ENCODE results near the gene KCND3.
A peak's percentile ranks its signal among the peaks of the same experiment; 100 is the strongest.

Gene KCND3

GRCh38 chr1:111878649-111879048, 110.8 kb downstream of the KCND3 start:
- DNase-seq = no peak

DNA sequence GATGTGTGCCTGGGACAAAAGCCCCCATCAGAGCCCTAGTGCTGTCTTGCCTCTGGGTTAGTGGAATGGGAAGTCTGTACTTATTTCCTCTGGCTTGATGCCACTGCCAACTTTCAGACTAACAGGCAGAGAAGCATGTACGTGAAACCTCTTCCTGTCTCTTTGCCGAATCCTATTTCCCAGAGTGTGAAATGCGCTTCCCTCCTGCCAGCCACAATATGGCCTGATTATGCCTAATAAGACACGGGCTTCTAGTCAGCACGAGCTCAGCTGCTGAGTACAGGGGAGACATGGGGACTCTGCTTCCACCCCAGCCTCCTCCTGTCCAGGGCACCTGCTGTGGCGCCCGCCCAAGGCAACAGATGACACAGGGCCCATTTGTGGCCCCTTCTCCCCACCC, 111.4 kb downstream of the KCND3 start:
- DNase-seq = no peak

- DNase-seq = no peak
Observed at GRCh38 chr1:111876631-111877030, 112.8 kb downstream of the KCND3 start.

DNA sequence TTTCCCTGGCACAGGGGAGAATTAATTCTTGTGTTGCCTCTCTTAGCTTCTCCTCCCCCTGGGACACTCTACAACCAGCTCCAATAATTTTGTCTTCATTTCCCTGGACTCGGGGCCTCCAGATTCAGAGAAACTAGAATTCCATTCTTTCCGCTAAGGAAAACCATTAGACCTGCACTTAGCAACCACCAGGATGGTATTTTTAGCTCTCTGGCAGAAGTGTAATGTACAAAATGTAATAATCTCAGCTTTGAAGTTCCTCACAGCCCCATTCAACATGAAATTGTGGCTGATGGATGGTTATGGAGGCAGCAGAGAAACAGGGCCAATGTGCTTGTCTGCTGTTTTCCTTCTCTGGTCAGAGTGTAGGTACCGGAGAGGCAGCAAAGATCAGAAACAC, 113.8 kb downstream of the KCND3 start:
- DNase-seq = no peak

DNA sequence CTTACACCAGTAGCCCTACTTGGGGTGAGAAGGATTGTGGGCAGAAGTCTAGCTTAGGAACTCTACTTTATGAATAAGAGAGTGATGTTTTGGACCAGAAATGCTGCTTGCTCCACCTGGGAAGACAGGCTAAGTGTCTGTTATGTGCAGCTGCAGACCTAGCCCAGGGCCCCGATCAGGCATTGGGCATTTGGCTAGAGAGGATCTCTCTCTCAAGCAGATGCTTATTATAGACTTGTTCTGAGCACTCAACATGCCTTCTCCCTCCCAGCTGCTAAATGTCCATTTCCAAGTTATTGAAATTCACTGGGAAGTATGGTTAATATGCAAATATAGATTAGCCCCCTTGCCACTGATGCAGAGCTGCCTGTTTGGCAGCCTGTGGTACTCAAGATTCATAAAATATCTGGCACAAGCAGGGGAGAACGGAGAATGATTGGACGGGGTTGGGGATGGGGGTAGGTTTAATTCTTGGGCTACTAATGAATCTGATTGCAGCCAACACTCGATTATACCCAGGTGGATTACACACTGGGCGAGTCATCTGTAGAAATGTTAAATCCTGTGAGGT, 115.9 kb downstream of the KCND3 start:
- peak; percentile 46 for DNase-seq

GRCh38 chr1:111870181-111870580, 119.3 kb downstream of the KCND3 start:
- DNase-seq = no peak

- DNase-seq = peak; percentile 71
Observed at GRCh38 chr1:111867868-111868440, 121.5 kb downstream of the KCND3 start.

- DNase-seq = no peak
Observed at GRCh38 chr1:111864862-111865261, 124.6 kb downstream of the KCND3 start.

DNA sequence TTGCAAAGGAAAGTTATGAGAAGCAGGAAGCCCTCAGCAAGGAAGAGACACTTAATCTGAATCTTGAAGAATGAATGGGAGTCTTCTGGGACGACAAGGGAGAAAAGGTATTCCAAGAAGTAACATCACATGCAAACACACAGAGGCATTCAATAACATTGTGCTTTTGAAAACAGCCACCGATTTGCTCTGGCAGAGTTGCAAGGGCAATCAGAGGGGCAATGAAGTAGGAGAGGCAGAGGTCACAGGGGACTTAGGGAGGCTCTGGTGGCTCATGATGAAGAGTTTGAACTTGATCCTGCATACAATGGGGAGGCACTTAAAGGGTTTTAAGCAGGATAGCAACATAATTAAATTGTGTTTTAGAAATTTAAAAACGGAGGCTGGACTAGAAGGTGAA, 126.1 kb downstream of the KCND3 start:
- DNase-seq = no peak

DNA sequence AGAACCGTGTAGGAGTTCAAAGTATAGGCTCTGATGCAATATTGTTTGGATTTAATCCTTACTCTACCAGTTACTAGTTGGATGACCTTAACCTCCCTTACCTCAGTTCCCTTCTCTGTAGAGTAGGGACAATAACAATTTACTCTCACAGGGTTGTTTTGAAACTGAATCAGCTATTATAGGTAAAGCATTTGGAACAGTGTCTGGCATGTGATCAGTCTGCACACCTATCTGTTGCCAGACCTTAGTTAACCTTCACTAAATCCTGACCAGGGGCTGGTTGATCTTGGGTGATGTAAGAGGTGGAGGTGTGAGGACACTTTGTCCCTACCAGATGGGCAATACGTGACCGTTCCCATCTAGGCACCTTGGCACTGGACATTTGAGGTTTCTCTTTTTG, 126.9 kb downstream of the KCND3 start:
- no peak for DNase-seq

- DNase-seq = no peak
Observed at GRCh38 chr1:111861523-111861922, 127.9 kb downstream of the KCND3 start.

DNA sequence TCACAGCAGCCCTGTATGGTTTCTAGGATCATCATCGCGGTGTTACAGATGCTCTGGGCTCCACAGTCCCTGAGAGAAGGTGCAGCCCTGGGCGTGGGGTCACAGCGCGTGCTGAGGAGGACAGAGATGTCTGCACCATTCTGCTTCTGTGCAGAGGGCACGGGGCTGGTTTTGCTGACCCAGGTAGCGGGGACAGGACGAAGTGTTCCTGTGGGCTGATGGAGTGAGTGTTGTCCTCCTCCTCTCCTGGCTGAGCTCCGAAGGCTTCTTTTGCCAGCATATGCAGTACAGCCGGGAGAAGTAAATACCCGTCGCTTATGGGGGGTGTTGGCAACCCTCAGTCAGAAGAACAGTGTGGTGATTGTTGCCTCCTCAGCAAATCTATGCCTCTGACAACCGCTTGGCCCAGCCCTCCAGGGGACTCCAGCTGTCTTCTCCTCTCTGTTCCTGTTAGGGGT, 132.2 kb downstream of the KCND3 start:
- DNase-seq = no peak

DNA sequence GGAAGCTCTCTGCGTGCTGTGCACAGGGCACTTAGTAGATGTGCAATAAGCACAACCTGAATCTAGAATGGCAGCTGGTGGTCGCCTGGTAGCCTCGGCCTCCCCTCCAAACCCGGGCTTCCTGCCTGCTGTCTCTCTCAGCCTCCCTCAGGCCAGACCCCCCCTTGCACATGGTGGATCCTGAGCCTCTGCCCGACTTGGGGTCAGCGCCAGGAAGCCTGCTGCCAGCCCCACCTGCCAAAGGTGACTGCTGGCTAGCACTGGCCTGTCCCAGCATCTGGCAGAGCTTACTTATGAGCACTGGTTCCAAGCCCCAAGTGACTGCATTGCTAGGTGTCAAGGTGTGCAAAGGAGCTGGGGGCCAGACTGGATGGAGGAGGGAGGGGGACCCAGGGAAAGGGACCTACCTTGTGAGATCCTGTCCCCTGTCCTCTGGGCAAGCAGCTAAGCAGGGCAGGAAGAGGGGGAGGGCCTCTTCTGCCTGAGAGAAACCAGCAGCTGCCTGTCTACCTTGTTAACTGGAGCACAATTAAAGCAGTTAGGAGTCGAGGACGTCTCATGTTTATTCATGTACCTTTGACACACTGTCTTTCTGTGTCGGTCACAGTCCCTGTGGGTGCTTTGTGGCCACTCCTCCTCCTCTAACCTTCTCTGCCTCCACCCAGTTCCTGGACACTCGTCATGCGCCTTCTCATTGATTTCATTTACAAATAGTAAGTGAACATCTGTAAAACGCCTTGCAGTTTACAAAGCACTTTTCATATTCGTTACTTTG, 132.9 kb downstream of the KCND3 start:
- DNase-seq = peak; percentile 44

DNA sequence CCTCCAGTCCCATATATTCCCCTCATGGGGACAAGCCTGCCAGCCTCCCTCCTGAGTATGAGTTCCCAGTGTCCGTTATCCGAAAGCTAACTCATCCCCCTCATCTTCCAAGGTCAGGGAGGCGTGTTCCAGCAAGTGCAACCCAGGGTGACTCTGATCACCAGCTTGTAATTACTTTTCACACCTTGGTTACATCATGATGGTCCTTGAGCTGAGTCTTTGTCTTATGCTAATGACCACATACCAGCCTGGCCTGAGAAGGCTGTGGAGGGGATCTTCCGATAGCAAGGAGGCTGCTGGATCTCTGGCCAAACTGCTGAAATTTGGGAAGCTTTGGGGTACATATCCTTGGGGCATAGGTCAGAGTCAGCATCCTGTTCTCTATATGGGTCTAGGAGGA, 134.2 kb downstream of the KCND3 start:
- DNase-seq = no peak

GRCh38 chr1:111852261-111852721, 137.2 kb downstream of the KCND3 start:
- DNase-seq = no peak

DNA sequence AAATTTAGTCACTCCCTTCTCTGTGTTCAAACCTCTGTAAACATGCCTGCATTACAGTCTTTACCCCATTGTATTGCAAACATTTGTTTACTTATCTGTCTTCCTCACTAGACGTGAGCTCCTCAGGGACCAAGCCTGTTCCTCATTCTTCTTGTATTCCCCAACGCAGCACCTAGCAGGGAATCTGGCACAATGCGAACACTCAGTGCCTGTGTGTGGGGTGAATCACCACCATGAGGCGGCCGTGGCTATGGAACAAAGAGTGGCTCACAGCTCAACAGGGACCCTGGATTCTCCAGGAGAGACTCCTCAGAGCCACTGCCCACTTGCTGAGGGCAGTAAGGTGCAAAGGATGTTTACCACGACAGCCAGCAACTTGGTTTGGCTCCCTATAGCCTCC, 137.9 kb downstream of the KCND3 start:
- DNase-seq = no peak

DNA sequence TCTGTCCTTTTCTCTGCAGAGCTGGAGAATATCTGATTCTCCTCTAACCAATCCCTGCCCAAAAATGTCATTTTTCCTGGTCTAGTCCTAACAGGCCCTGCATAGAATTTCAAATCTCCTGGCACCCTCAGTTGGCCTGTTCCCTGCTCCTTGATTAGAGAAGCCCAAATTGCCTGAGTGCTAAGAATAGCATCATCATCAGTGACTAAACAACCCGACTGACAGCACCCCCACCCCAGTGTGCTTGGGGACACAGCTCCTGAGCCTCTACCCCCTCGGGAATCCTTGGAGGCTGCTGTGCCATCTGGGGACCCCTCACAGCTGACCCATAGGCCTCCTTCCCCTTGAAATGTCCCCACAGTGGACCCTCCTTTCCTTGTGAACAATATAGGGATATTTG, 139.4 kb downstream of the KCND3 start:
- DNase-seq = no peak

DNA sequence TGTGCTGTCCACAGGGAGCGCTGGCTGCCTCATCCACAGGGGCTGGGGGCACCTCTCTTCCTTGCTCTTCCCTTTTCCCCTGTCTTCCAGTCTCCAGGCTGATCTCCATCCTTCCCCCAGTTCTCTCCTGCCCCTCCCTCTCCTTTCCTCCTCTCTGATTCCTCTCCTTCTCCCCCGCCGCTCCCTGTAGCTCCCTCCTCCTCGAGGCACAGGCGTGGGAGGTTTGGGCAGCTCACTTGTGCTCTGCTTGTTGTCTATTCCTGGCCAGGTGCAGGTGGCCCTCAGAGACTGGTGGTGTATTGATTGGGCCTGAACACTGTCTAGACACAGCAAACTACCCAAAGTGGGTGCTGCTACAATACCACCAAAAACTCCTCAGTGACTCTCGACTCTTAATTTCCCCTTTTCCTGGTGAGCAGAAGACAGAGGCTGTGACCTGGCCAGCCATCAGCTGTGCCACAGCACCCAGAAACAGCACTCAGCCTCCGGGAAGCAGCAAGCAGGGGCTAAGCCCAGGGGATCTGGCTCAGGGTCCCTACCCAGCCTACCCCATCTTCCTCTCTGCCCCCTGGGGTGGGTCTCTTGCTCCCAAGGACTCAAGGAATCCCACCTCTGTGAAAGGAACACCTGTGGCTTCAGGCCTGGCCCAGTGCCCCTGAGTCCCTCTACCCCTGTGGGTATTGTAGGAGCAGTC, 140.5 kb downstream of the KCND3 start:
- DNase-seq = no peak

DNA sequence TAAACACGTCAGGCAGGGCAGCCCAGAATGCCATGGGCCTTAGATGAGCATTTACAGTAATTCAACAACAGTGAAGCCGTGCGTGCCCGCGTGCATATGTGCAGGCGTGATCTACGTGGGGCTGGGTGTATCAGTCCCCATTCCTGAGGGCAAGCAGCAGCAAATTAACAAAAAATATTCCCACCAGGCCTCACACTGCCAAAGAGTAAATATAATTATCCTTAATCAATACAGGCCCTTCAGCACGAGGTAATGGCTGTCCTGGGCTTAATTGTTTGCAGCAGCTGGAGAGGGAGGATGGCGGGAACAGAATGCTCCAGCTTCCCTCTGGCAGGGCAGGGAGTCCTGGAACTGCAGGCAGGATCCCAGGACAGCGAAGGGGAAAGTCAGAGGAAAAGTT, 142.0 kb downstream of the KCND3 start:
- DNase-seq = no peak

GRCh38 chr1:111846842-111847241, 142.6 kb downstream of the KCND3 start:
- no peak for DNase-seq

DNA sequence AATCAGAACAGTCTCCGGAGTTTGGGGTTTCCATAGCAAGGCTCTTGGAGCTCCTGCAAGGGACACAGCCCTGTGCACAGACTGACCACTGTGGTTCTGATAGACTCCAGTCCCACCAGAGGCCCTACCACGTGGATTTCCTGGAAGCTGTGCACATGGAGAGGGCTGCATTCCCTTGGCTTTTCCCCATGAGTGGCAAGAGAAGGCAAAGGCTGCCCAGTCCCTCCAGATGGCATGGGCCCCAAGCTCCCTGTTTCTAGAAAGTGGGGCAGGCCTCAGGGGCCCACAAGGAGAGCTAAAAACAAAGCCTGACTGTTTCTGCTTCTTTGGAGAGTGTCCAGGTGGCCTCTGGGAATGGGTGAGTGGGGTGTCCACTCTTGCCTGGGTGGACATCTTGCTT, 146.3 kb downstream of the KCND3 start:
- no peak for DNase-seq

DNA sequence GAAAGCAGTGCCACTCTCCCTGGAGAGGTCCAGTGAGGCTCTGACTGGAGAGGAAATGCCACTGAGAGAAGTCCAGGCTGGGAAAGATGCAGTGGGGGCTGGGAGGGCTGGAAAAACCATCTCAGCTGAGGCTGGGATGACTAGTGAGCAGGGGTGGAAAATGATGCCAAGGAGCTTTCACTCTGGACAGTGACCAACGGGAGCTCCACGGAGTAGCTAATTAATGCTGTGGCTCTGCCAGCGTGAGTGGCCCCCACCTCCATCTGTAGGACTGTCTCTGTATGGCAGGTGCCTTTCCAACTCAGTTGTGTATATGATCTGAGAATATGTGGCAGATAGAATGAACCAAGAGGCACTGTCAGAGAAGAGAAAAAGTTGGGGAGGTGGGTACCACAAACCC, 147.1 kb downstream of the KCND3 start:
- DNase-seq = no peak

DNA sequence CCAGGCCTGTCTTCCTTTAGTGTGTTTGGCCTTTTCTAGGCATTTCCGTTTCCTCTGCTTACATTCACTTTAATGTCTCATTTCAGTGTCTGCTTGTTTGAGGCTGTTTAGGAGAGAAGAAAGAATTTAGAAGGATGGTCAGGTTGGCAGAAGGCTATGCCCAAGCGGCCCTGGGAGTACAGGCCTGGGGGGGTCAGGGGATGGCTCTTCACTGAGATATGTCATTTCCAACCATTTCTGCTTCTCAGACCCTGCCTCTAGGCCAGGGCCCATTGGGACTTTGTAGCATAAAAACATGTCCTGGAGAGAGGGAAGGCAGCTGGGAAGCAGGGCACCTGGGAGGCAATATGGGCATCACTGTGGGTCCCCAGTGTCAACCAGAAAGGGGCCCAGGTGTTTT, 147.7 kb downstream of the KCND3 start:
- DNase-seq = no peak

GRCh38 chr1:111841189-111841588, 148.3 kb downstream of the KCND3 start:
- DNase-seq = no peak
